Measurements from ENCODE around the gene SUMO3. TPM values are rescaled to one million over a fixed set of nuclear protein-coding genes. Genes with fewer than 3 reads are reported as not detected.
A peak's percentile ranks its signal among the peaks of the same experiment; 100 is the strongest.

Gene SUMO3
- total and polyA plus RNA-seq, 3 donors from 2014 or later = 69.9 to 93.0 (median 87.9) TPM

GRCh38 chr21:44819283-44820243, 1.7 kb upstream of the SUMO3 start:
- Histone ChIP-seq H3K4me3 (peak overlapping the region; percentile 83), H3K27ac (peak overlapping the region; percentile 90 to 93), H3K4me1 (peaks cover 12% of the 10 kb centered on the region), H3K9me3 (no peaks in the 10 kb centered on the region), H3K36me3 (ENCODE audit: low read depth, missing control alignments) (no peaks in the 10 kb centered on the region), H3K27me3 (no peaks in the 10 kb centered on the region)
- DNase-seq = no peak
- TF ChIP-seq, protein P1, sequence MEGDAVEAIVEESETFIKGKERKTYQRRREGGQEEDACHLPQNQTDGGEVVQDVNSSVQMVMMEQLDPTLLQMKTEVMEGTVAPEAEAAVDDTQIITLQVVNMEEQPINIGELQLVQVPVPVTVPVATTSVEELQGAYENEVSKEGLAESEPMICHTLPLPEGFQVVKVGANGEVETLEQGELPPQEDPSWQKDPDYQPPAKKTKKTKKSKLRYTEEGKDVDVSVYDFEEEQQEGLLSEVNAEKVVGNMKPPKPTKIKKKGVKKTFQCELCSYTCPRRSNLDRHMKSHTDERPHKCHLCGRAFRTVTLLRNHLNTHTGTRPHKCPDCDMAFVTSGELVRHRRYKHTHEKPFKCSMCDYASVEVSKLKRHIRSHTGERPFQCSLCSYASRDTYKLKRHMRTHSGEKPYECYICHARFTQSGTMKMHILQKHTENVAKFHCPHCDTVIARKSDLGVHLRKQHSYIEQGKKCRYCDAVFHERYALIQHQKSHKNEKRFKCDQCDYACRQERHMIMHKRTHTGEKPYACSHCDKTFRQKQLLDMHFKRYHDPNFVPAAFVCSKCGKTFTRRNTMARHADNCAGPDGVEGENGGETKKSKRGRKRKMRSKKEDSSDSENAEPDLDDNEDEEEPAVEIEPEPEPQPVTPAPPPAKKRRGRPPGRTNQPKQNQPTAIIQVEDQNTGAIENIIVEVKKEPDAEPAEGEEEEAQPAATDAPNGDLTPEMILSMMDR (IDR thresholded peaks at IDR 0.05) = no peak
- TF ChIP-seq POLR2A (IDR thresholded peaks at IDR 0.05) = no peak
- WGBS, 2 donors = 83 to 85% methylated on average over 30 to 33 of the region's 33 CpGs
- intact Hi-C loops (cut with DNase I; ENCODE audit: low total_unique reads) = loop anchor here (5.0 to 10.0 kb wide), 2 partner anchors 53 to 115 kb away; partner anchors contain the start of gene PTTG1IP

DNA sequence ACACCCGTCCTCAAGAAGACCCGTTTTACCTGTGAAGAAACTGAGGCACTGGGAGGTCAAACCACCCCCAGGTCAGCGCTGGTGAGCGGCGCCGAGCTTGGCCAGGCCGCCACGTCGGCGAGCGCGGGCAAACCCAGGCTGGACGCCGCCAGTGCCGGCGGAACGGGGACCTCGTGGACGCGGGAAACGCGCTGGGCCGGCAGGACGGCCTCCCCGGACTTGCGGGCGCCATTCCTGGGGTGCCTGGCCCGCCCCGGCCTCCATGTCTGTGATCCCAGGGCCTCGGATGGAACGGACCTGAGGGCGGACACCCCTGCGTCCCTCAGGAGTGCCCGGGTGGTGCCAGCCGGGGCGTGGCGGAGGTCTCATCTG, 764 bp upstream of the SUMO3 start:
- Histone ChIP-seq H3K36me3 (ENCODE audit: low read depth, missing control alignments) (no peaks in the 10 kb centered on the region), H3K4me1 (peaks cover 12% of the 10 kb centered on the region), H3K9me3 (no peaks in the 10 kb centered on the region), H3K27me3 (no peaks in the 10 kb centered on the region), H3K27ac (peak overlapping the region; percentile 90 to 93), H3K4me3 (peak overlapping the region; percentile 83)
- DNase-seq = no peak
- TF ChIP-seq, protein P1 (IDR thresholded peaks at IDR 0.05) = no peak
- TF ChIP-seq POLR2A (IDR thresholded peaks at IDR 0.05) = no peak
- intact Hi-C loops (cut with DNase I; ENCODE audit: low total_unique reads) = loop anchor here (5.0 to 10.0 kb wide), 2 partner anchors 54 to 116 kb away; partner anchors contain the start of gene PTTG1IP
- WGBS, 2 donors = 44 to 74% methylated on average over 14 to 37 of the region's 37 CpGs

DNA sequence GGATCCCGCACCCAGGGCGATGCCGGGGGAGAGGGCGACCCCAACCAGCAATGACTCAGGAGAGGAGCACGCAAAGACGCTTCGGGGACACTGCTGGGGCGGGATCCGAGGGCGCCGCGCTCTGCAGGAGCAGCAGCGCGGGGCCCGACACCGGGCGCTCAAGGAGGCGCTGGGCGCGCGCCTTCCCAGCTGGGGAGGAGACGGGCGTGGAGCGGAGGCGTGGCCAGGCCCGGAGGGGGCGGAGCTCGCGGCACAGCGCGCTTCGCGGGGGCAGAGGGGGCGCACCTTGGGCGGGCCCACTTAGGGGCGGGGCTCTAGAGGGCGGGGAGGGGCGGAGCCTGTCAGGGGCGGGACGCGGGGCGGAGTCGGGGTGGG, 369 bp downstream of the SUMO3 start:
- 4% methylated on average over 33 of the region's 43 CpGs; no CpG with 5 or more reads in 1 of the 2 donors for WGBS, 2 donors
- H3K9me3 ChIP-seq = no peaks in the 10 kb centered on the region
- peak overlapping the region in 1 of 2 donors; percentile 93 for H3K27ac ChIP-seq
- H3K36me3 ChIP-seq (ENCODE audit: low read depth, missing control alignments) = no peaks in the 10 kb centered on the region
- peak overlapping the region; percentile 83 for H3K4me3 ChIP-seq
- peaks cover 12% of the 10 kb centered on the region for H3K4me1 ChIP-seq
- peak; percentile 92 for DNase-seq
- intact Hi-C loops (cut with DNase I; ENCODE audit: low total_unique reads) = loop anchor here (5.0 to 10.0 kb wide), 2 partner anchors 55 to 117 kb away; partner anchors contain the start of gene PTTG1IP
- H3K27me3 ChIP-seq = no peaks in the 10 kb centered on the region
- no peak for TF ChIP-seq POLR2A (IDR thresholded peaks at IDR 0.05)
- TF ChIP-seq, protein P1 (IDR thresholded peaks at IDR 0.05) = no peak

GRCh38 chr21:44816761-44817505, 929 bp downstream of the SUMO3 start:
- Histone ChIP-seq H3K4me3 (peak overlapping the region; percentile 83), H3K36me3 (ENCODE audit: low read depth, missing control alignments) (no peaks in the 10 kb centered on the region), H3K4me1 (peaks cover 12% of the 10 kb centered on the region), H3K27ac (peak overlapping the region in 1 of 2 donors; percentile 18), H3K9me3 (no peaks in the 10 kb centered on the region), H3K27me3 (no peaks in the 10 kb centered on the region)
- no peak for DNase-seq
- intact Hi-C loops (cut with DNase I; ENCODE audit: low total_unique reads) = loop anchor here (5.0 to 10.0 kb wide), 2 partner anchors 55 to 118 kb away; partner anchors contain the start of gene PTTG1IP
- TF ChIP-seq, protein P1 (IDR thresholded peaks at IDR 0.05) = no peak
- no peak for TF ChIP-seq POLR2A (IDR thresholded peaks at IDR 0.05)
- 43 to 55% methylated on average over 37 to 55 of the region's 57 CpGs for WGBS, 2 donors

Measured in testis (tissue), 3 donors.